KOPT-K1 (cell line): ENCODE measurements around the gene TUBA3D.
"Not testable (repeated sequence)": the region's sequence is repeated elsewhere in the genome, so short reads cannot be mapped to it uniquely, and the experiment has no call there.

ENCODE experiments used
- H3K27ac ChIP-seq: fragments of 200-600 bp; sonication (generic); 2 replicates; pipeline ENCODE4 v1.5.1; 2016; ENCODE audit warnings: antibody characterized with exemption, mild to moderate bottlenecking, low read depth, low read length; ENCODE audit not compliant: poor library complexity, severe bottlenecking
- H3K36me3 ChIP-seq: fragments of 200-600 bp; sonication (generic); 2 replicates; pipeline ENCODE4 v1.5.1; 2017; ENCODE audit warnings: antibody characterized with exemption, mild to moderate bottlenecking, low read length, moderate library complexity; ENCODE audit not compliant: insufficient read depth
- H3K9me3 ChIP-seq: fragments of 200-600 bp; sonication (generic); 2 replicates; pipeline ENCODE4 v1.5.1; 2017; ENCODE audit warnings: antibody characterized with exemption, low read length, mild to moderate bottlenecking; ENCODE audit not compliant: insufficient read depth, poor library complexity, severe bottlenecking

The TUBA3D gene

GRCh38 chr2:131517856-131518255 lies 41.9 kb downstream of the TUBA3D start:
- H3K27ac ChIP-seq, H3K9me3 ChIP-seq: not testable (repeated sequence)
- H3K36me3 ChIP-seq: peaks cover 60% of the 10 kb centered on the region

- H3K27ac ChIP-seq, H3K9me3 ChIP-seq: not testable (repeated sequence)
- peaks cover 55% of the 10 kb centered on the region for H3K36me3 ChIP-seq
Measured at GRCh38 chr2:131518531-131518930, 42.6 kb downstream of the TUBA3D start.

- no peak overlapping the region for H3K27ac ChIP-seq
- H3K36me3 ChIP-seq: peaks cover 48% of the 10 kb centered on the region
- no peaks in the 10 kb centered on the region for H3K9me3 ChIP-seq
Measured at GRCh38 chr2:131519466-131519865, 43.5 kb downstream of the TUBA3D start.

DNA sequence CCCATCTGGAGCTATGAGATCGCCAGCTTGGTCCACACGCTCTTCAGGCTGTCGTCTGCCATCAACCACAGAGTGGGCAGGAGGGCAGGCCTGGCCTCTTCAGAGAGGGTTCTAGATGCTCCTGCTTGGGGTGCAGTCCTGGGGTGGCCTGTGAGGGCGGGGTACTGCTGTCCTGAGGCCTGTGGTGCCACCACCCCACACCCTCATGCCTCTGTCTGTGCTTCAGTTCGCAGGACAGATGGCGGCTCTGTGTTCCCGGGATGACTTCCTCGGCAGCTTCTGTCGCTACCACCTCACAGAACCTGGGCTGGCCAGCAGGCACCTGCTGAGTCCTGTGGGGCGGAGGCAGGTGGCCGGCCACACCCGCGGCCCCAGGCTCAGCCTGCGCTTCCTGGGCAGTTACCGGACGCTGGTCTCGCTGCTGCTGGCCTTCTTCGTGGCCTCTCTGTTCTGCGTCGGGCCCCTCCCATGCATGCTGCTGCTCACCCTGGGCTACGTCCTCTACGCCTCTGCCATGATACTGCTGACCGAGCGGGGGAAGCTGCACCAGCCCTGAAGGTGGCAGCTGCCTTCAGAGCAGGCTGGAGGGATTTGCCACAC lies 44.1 kb downstream of the TUBA3D start:
- not testable (repeated sequence) for H3K9me3 ChIP-seq, H3K27ac ChIP-seq
- H3K36me3 ChIP-seq: peaks cover 48% of the 10 kb centered on the region

- H3K36me3 ChIP-seq: peaks cover 48% of the 10 kb centered on the region
- H3K27ac ChIP-seq: no peak overlapping the region
- no peaks in the 10 kb centered on the region for H3K9me3 ChIP-seq
Measured at GRCh38 chr2:131520526-131520925, 44.6 kb downstream of the TUBA3D start.

DNA sequence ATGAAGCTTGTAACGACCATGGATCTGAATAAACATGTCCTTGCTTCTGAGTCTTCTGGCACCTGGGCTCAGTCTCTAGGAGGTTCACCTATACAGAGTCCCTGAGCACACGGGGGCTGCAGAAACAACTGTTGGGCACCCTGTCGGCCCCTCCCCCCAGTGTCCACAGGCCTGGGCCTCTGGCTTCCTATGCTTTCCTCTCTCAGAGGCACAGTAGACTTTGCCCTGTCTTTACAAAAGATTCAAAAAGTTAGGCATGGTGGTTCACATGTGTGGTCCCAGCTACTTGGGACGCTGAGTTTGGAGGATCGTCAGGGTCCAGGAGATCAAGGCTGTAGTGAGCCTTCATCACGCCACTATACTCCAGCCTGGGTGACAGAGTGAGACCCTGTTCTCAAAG lies 45.6 kb downstream of the TUBA3D start:
- H3K27ac ChIP-seq, H3K9me3 ChIP-seq: not testable (repeated sequence)
- peaks cover 40% of the 10 kb centered on the region for H3K36me3 ChIP-seq

GRCh38 chr2:131521961-131522781 lies 46.3 kb downstream of the TUBA3D start:
- Histone ChIP-seq H3K9me3 (no peaks in the 10 kb centered on the region), H3K36me3 (peaks cover 34% of the 10 kb centered on the region), H3K27ac (no peak overlapping the region)

DNA sequence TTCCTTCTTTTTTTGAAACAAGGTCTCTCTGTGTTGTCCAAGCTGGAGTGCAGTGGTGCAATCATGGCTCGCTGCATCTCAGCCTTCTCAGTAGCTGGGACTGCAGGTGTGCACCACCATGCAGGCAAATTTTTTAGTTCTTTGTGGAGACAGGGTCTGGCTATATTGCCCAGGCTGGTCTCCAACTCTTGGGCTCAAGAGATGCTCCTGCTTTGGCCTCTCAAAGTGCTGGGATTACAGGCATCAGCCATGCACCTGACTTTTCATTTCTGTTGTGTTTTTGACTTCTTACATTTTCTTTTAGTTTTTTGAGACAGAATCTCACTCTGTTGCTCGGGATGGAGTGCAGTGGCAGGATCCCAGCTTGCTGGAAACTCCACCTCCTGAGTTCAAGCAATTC lies 49.3 kb downstream of the TUBA3D start:
- not testable (repeated sequence) for H3K27ac ChIP-seq, H3K9me3 ChIP-seq
- H3K36me3 ChIP-seq: peaks cover 14% of the 10 kb centered on the region; the same call in 1 of the 2 replicates

DNA sequence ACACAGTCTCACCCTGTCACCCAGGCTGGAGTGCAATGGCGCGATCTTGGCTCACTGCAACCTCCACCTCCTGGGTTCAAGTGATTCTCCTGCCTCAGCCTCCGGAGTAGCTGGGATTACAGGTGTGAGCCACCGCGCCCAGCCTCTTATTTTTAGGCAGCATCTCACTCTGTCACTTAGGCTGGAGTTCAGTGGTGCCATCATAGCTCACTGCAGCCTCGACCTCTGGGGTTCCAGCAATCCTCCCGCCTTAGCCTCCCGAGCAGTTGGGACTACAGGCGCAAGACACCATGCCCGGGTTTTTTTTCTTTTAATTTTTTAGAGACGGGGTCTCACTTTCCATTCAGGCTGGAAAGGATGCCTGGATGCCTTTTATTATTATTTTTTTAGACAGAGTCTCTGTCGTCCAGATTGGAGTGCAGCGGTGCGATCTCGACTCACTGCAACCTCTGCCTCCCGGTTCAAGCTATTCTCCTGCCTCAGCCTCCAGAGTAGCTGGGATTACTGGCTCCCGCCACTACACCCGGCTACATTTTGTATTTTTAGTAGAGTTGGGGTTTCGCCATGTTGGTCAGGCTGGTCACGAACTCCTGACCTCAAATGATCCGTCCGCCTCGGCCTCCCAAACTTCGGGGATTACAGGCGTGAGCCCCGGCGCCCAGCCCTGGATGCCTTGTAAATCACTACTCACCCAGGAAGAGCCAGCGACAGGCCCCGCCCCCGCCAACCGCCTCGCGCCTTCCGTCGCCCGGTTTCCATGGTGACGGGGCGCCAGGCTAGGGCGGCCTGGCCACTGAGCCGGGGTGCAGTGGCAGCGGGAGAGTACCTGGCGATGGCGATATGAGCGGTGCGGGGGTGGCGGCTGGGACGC lies 51.4 kb downstream of the TUBA3D start, which contains the start of gene CCDC74A:
CCDC74A (plus strand) TSS at position 758 of the 871 bp plus-strand sequence; CDS start at position 841, 83 bp downstream.
- not testable (repeated sequence) for H3K36me3 ChIP-seq, H3K9me3 ChIP-seq
- peak within 1 kb of the TSS; percentile 54 for H3K27ac ChIP-seq

DNA sequence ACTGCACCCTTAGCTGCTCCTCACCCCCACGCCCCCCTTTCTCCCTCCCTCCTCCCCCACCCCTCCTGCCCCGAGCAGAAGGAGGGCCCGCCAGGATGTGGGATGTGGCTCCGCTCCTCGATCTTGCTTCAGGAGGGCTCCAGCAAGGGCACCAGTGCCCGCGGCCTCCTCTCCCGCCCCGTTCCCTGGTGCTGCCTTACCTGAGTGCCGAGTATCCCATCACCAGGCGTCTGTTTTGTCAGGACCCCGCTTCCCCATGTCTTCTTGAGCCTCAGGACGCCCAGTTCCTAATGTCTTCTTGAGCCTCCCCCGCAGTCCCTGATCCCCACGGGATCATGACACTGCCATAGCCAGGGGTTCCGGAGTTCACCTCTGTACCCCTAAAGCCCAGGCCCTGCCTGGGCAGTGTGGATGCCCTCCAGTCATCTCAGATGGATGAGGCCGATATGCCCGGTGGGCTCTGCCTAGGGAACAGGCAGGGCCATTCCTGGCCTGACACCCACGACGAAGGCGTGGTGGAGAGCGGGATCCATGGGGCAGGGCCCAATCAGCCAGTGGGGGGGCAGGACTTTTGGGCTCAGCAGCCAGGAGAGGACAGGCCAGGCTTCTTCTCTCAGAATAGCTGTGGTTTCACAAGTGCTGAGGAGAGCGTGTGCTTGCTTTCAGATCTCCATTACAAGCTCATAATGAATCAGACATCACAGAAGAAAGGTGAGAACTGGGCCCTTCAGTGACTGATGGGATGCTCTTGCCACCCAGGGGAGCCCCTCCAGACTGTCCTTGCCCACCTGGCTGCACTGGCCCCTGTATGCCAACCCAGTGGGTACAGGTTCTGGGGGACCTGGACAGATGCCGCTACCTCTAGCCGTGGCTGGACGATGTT lies 53.3 kb downstream of the TUBA3D start:
- not testable (repeated sequence) for H3K27ac ChIP-seq, H3K36me3 ChIP-seq, H3K9me3 ChIP-seq

DNA sequence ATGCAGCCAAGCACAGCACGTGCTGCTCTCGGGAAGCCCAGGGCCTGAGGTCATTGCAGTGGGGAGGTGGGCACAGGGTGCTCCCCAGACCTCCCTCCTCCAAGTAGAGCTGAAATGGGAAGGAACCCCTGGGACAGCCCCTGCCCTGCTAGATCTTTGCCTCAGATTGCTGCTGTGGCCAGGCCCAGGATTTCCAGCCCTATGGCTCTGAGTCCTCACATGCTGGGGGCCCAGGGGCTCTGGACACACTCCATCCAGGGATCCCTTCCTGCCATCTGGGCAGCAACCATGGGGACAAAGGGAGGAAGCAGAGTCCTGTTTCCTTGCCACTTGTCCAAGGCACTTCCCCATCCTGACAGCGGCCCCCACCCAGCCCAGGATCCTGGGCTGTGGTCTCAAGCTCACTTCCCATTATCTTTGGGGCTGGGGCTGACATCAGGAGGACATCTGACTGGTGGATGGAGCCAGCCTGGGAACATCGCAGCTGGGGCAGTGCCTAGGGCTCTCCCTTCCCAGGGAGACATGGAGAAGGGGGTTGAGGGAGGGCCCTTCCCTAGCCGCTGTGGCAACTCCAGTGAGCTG lies 54.0 kb downstream of the TUBA3D start:
- H3K36me3 ChIP-seq, H3K27ac ChIP-seq, H3K9me3 ChIP-seq: not testable (repeated sequence)

GRCh38 chr2:131530626-131531344 lies 54.9 kb downstream of the TUBA3D start:
- not testable (repeated sequence) for H3K36me3 ChIP-seq, H3K9me3 ChIP-seq, H3K27ac ChIP-seq

DNA sequence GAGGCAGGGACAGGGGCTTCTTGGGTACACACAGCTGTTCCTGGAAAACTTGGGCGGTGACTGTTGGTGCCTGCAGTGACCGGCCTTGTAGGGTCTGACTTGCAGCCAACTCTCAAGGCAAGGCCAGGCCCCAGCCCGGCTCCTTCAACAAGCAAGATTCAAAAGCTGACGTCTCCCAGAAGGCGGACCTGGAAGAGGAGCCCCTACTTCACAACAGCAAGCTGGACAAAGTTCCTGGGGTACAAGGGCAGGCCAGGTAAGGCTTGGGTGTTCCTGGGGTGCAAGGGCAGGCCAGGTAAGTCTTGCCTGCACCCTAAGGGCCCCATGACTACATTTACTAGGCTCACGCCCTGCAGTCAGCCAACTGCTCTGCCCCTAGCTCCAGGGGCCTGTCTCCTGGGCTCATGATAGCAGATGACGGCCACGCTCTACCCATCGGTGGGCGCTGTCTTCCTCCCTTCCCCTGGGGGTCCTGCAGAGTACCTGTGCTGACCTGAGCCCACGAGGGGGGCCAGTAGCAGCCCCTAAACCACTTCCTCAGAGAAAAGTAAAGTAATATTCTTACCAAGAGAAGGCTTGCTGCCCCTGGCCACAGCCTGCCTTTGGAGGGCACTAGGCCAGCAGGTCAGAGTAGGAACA lies 55.7 kb downstream of the TUBA3D start:
- not testable (repeated sequence) for H3K36me3 ChIP-seq, H3K27ac ChIP-seq, H3K9me3 ChIP-seq
